ENCODE measurements around the gene PSME1. TPM values are rescaled to one million over a fixed set of nuclear protein-coding genes. Genes with fewer than 3 reads are reported as not detected.

PSME1 gene
- total and polyA plus RNA-seq, 2 of the 13 experiments (the other 11 are each of a cell fraction or from before 2014, with no cell fraction given): 159 to 608 TPM

- TF ChIP-seq, protein P1, sequence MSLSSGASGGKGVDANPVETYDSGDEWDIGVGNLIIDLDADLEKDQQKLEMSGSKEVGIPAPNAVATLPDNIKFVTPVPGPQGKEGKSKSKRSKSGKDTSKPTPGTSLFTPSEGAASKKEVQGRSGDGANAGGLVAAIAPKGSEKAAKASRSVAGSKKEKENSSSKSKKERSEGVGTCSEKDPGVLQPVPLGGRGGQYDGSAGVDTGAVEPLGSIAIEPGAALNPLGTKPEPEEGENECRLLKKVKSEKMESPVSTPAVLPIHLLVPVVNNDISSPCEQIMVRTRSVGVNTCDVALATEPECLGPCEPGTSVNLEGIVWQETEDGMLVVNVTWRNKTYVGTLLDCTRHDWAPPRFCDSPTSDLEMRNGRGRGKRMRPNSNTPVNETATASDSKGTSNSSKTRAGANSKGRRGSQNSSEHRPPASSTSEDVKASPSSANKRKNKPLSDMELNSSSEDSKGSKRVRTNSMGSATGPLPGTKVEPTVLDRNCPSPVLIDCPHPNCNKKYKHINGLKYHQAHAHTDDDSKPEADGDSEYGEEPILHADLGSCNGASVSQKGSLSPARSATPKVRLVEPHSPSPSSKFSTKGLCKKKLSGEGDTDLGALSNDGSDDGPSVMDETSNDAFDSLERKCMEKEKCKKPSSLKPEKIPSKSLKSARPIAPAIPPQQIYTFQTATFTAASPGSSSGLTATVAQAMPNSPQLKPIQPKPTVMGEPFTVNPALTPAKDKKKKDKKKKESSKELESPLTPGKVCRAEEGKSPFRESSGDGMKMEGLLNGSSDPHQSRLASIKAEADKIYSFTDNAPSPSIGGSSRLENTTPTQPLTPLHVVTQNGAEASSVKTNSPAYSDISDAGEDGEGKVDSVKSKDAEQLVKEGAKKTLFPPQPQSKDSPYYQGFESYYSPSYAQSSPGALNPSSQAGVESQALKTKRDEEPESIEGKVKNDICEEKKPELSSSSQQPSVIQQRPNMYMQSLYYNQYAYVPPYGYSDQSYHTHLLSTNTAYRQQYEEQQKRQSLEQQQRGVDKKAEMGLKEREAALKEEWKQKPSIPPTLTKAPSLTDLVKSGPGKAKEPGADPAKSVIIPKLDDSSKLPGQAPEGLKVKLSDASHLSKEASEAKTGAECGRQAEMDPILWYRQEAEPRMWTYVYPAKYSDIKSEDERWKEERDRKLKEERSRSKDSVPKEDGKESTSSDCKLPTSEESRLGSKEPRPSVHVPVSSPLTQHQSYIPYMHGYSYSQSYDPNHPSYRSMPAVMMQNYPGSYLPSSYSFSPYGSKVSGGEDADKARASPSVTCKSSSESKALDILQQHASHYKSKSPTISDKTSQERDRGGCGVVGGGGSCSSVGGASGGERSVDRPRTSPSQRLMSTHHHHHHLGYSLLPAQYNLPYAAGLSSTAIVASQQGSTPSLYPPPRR (CRISPR knock-in tag; IDR thresholded peaks at IDR 0.05; ENCODE audit: borderline replicate concordance): peak; percentile 67; the same call in 1 of the 2 replicates
- TF ChIP-seq EEA1 (CRISPR knock-in tag; IDR thresholded peaks at IDR 0.05; ENCODE audit: borderline replicate concordance): peak; percentile 16; the same call in 1 of the 2 replicates
- TF ChIP-seq ZSCAN31 (CRISPR knock-in tag; IDR thresholded peaks at IDR 0.05; ENCODE audit: low read depth): peak; percentile 61
- TF ChIP-seq, protein P2, sequence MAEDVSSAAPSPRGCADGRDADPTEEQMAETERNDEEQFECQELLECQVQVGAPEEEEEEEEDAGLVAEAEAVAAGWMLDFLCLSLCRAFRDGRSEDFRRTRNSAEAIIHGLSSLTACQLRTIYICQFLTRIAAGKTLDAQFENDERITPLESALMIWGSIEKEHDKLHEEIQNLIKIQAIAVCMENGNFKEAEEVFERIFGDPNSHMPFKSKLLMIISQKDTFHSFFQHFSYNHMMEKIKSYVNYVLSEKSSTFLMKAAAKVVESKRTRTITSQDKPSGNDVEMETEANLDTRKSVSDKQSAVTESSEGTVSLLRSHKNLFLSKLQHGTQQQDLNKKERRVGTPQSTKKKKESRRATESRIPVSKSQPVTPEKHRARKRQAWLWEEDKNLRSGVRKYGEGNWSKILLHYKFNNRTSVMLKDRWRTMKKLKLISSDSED (CRISPR knock-in tag; IDR thresholded peaks at IDR 0.05): peak; percentile 0; the same call in 1 of the 2 replicates
- TF ChIP-seq IRF9 (CRISPR knock-in tag; IDR thresholded peaks at IDR 0.05; ENCODE audit: borderline replicate concordance): peak; percentile 89
- TF ChIP-seq, protein P3, sequence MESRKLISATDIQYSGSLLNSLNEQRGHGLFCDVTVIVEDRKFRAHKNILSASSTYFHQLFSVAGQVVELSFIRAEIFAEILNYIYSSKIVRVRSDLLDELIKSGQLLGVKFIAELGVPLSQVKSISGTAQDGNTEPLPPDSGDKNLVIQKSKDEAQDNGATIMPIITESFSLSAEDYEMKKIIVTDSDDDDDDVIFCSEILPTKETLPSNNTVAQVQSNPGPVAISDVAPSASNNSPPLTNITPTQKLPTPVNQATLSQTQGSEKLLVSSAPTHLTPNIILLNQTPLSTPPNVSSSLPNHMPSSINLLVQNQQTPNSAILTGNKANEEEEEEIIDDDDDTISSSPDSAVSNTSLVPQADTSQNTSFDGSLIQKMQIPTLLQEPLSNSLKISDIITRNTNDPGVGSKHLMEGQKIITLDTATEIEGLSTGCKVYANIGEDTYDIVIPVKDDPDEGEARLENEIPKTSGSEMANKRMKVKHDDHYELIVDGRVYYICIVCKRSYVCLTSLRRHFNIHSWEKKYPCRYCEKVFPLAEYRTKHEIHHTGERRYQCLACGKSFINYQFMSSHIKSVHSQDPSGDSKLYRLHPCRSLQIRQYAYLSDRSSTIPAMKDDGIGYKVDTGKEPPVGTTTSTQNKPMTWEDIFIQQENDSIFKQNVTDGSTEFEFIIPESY (CRISPR knock-in tag; IDR thresholded peaks at IDR 0.05): peak; percentile 9; the same call in 1 of the 2 replicates
- TF ChIP-seq ZNF274 (CRISPR knock-in tag; IDR thresholded peaks at IDR 0.05): peak; percentile 95
- peak; percentile 97 for TF ChIP-seq SAP130 (CRISPR knock-in tag; IDR thresholded peaks at IDR 0.05; ENCODE audit: low read depth)
- TF ChIP-seq ZNF354B (CRISPR knock-in tag; IDR thresholded peaks at IDR 0.05): no peak; the same call in 1 of the 2 replicates
- peak; percentile 35; the same call in 1 of the 2 replicates for TF ChIP-seq HMG20A (CRISPR knock-in tag; IDR thresholded peaks at IDR 0.05; ENCODE audit: borderline replicate concordance)
- no peak for TF ChIP-seq TOPORS (CRISPR knock-in tag; IDR thresholded peaks at IDR 0.05)
- no peak for TF ChIP-seq ZNF816 (CRISPR knock-in tag; IDR thresholded peaks at IDR 0.05; ENCODE audit: borderline replicate concordance)
- no peak; the same call in 1 of the 2 replicates for TF ChIP-seq MIER3 (CRISPR knock-in tag; IDR thresholded peaks at IDR 0.05; ENCODE audit: borderline replicate concordance)
- TF ChIP-seq ATAD3A (CRISPR knock-in tag; IDR thresholded peaks at IDR 0.05): 0 out of 2 replicates have a peak, but pooled peaks have one; percentile 62
- no peak for TF ChIP-seq ZEB1 (IDR thresholded peaks at IDR 0.05; ENCODE audit: insufficient replicate concordance, low read depth)
Observed at GRCh38 chr14:24135834-24136683, at the start of gene PSME1 (continued).

All from HepG2 (cell line).